Measurements from ENCODE around the gene MIS12. TPM values are rescaled to one million over a fixed set of nuclear protein-coding genes. Genes with fewer than 3 reads are reported as not detected.
A peak's percentile ranks its signal among the peaks of the same experiment; 100 is the strongest.

The MIS12 gene
- total RNA-seq, 1 experiment from 2014 or later: 10.6 TPM

- POLR2A ChIA-PET (ENCODE audit: unreplicated experiment): no interaction called here
- H2AFZ ChIP-seq (ENCODE audit: low read length): no peak overlapping the region
- no peaks in the 10 kb centered on the region for H3K79me2 ChIP-seq (ENCODE audit: low read length)
- no peaks in the 10 kb centered on the region for H3K9me2 ChIP-seq (replicated peaks; ENCODE audit: low read length)
- CTCF ChIA-PET: no interaction called here
- peak; percentile 70 for ATAC-seq
- no peak overlapping the region for H3K4me2 ChIP-seq (ENCODE audit: low read length)
- no TSS peak for BruUV-seq (replicated peaks)
- H3K4me1 ChIP-seq (ENCODE audit: insufficient read depth, low read length): no peaks in the 10 kb centered on the region
- H3K9me3 ChIP-seq (ENCODE audit: low read length): no peaks in the 10 kb centered on the region
- H4K20me1 ChIP-seq (ENCODE audit: low read length): no peaks in the 10 kb centered on the region
- intact Hi-C loops (cut with micrococcal nuclease): loop anchor here (5.0 kb wide), 2 partner anchors 76 to 916 kb away; partner anchors contain the start of gene NLRP1
- H3K9ac ChIP-seq (ENCODE audit: low read length): no peak overlapping the region
- no peaks in the 10 kb centered on the region for H3K36me3 ChIP-seq (ENCODE audit: low read depth, low read length)
- no peaks in the 10 kb centered on the region for H3F3A ChIP-seq (ENCODE audit: low read length, unreplicated experiment)
- DNase-seq: peak; percentile 76
- no peak overlapping the region for H3K27ac ChIP-seq (ENCODE audit: low read length)
- no peaks in the 10 kb centered on the region for H3K27me3 ChIP-seq (ENCODE audit: low read length)
- H3K4me3 ChIP-seq (ENCODE audit: low read length): no peak overlapping the region
- TF ChIP-seq EZH2phosphoT487 (IDR thresholded peaks at IDR 0.05; ENCODE audit: borderline replicate concordance, low read length) (no peak), EZH2 (IDR thresholded peaks at IDR 0.05; ENCODE audit: low read length, unreplicated experiment) (no peak), CTCF (conservative IDR thresholded peaks at IDR 0.05; ENCODE audit: low read depth, low read length) (peak; percentile 50; the same call in 1 of the 2 replicates)
Measured at GRCh38 chr17:5506307-5506706, 19.9 kb downstream of the MIS12 start.

GRCh38 chr17:5508810-5509209, 22.4 kb downstream of the MIS12 start:
- CTCF ChIA-PET: no interaction called here

More at GRCh38 chr17:5508810-5509209, 22.4 kb downstream of the MIS12 start:
- no peak overlapping the region for H2AFZ ChIP-seq (ENCODE audit: low read length)
- no peak for ATAC-seq
- H4K20me1 ChIP-seq (ENCODE audit: low read length): no peaks in the 10 kb centered on the region
- POLR2A ChIA-PET (ENCODE audit: unreplicated experiment): no interaction called here
- H3K36me3 ChIP-seq (ENCODE audit: low read depth, low read length): no peaks in the 10 kb centered on the region
- BruUV-seq (replicated peaks): no TSS peak
- intact Hi-C loops (cut with micrococcal nuclease): loop anchor here (5.0 kb wide), 2 partner anchors 73 to 913 kb away; partner anchors contain the start of gene NLRP1
- H3K27ac ChIP-seq (ENCODE audit: low read length): no peak overlapping the region
- no peaks in the 10 kb centered on the region for H3K79me2 ChIP-seq (ENCODE audit: low read length)
- H3K9ac ChIP-seq (ENCODE audit: low read length): no peak overlapping the region
- no peaks in the 10 kb centered on the region for H3F3A ChIP-seq (ENCODE audit: low read length, unreplicated experiment)
- H3K9me2 ChIP-seq (replicated peaks; ENCODE audit: low read length): no peaks in the 10 kb centered on the region
- no peaks in the 10 kb centered on the region for H3K4me1 ChIP-seq (ENCODE audit: insufficient read depth, low read length)
- DNase-seq: no peak
- H3K4me3 ChIP-seq (ENCODE audit: low read length): no peak overlapping the region
- H3K4me2 ChIP-seq (ENCODE audit: low read length): no peak overlapping the region
- no peaks in the 10 kb centered on the region for H3K9me3 ChIP-seq (ENCODE audit: low read length)
- no peaks in the 10 kb centered on the region for H3K27me3 ChIP-seq (ENCODE audit: low read length)
- TF ChIP-seq CTCF (conservative IDR thresholded peaks at IDR 0.05; ENCODE audit: low read depth, low read length) (no peak), EZH2phosphoT487 (IDR thresholded peaks at IDR 0.05; ENCODE audit: borderline replicate concordance, low read length) (no peak), EZH2 (IDR thresholded peaks at IDR 0.05; ENCODE audit: low read length, unreplicated experiment) (no peak)

Data from PC-3 (cell line).